Suppressor macrophage (primary cell): ENCODE results near the gene ZNF664.

ENCODE experiments used
- DNase-seq, 4 experiments: peaks; one replicate each; pipeline ENCODE4 v3.0.0-alpha.2; 2020 to 2022

The ZNF664 gene

GRCh38 chr12:124034297-124034696 is 61.3 kb downstream of the ZNF664 start:
- DNase-seq = no peak

DNA sequence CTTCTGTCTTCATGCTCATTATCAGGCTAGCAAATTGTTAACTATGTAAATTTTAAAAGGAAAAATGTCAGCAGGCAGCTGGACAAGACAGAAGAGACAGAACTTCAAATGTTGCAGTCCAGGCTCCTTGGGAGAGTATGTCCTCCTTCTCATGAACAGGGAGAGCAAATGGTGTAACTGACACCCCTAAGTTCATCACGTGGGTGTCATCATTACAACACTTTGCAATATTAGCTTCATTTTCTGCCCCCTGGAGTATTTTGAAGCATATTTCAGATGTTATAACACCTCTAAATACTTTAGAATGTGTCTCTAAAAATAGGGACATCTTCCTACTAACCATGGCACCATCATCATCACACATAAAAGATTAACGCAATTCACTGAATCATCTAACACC is 62.1 kb downstream of the ZNF664 start:
- no peak for DNase-seq

GRCh38 chr12:124036171-124036598 is 63.2 kb downstream of the ZNF664 start:
- DNase-seq = no peak

- DNase-seq = peak; percentile 59 to 74 (median 68)
These were observed 63.7 kb downstream of the ZNF664 start for GRCh38 chr12:124036657-124037109.

DNA sequence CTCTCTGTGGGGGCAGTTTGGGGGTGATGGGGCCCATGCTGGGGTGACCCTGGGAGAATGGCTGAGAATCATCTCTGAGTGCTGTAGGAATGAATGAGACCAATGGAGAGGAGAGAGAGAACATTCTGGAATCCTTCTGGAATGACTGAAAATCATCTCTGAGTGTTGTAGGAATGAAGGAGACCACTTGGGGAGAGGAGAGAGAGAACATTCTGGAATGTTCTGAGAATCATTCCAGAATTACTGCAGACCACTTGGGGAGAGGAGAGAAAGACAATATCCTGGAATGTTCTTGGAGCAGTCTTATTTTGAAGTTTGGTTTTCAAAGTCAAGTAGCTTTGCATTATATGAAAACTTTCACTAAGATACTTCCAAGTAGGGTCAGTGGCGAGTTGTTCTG is 64.3 kb downstream of the ZNF664 start:
- no peak for DNase-seq

DNA sequence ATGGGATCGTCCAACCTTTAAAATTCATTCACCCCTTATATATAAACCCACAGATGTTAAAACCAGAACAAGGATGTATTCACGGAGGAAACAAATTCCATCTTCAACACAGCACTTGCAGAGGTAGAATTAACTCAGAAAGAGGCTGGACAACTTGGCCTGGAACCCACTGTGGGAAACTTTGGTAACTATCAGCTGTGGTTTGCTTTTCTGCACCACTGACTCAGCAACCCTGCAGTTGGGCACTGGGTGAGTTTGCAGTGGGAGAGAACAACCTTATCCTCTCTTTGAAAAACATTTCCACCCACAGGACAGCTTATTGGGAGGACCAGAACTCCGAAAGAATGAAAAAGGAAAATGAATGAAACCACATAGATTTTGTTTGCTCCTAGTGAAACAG is 66.3 kb downstream of the ZNF664 start:
- peak in 1 of 4 experiments; percentile 13 for DNase-seq

- peak; percentile 42 to 52 (median 47) for DNase-seq
These were observed 67.3 kb downstream of the ZNF664 start for GRCh38 chr12:124040291-124040690.

DNA sequence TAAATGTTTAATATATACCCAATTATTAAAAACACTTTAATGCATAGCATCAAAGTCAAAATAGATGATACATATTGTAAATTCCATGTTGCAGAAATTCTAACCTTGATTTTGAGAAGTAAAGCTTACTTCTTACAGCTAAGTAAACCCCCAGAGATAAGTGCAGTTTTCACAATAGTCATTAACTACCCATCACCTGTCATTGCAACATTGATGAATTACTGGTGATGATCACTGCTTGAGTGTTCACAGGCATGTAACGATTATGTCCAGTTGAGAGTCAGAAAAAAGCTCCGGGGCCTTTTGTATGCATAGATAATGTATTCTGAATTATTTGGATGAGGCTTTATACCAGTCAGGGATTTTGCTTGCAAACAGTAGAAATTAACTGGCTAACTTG is 67.7 kb downstream of the ZNF664 start:
- DNase-seq = no peak

- DNase-seq = no peak
These were observed 68.9 kb downstream of the ZNF664 start for GRCh38 chr12:124041907-124042306.

DNA sequence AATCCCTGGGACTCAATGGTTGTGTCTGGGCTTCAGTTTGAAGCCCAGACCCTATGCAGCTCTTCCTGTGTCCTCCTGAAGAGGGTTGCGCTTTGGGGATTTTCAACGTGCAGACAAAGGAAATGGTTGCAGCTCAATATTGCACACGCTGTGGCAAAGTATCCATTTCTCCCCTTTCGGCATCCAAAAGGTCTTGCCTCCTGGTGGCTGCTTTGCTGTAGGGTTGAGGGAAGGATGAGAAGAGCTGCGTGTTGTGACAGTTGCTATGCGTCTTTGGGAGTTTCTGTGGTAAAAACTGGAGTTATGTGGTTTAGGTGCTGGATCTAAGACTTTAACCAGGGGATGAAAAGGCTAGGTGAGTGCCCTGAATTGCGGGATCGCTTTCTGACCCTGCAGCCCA is 71.0 kb downstream of the ZNF664 start:
- no peak for DNase-seq

- peak; percentile 21 to 64 (median 60) for DNase-seq
These were observed 71.8 kb downstream of the ZNF664 start for GRCh38 chr12:124044809-124045321.

- DNase-seq = no peak
These were observed 72.8 kb downstream of the ZNF664 start for GRCh38 chr12:124045671-124046455.

- DNase-seq = no peak
These were observed 73.4 kb downstream of the ZNF664 start for GRCh38 chr12:124046456-124046740.

DNA sequence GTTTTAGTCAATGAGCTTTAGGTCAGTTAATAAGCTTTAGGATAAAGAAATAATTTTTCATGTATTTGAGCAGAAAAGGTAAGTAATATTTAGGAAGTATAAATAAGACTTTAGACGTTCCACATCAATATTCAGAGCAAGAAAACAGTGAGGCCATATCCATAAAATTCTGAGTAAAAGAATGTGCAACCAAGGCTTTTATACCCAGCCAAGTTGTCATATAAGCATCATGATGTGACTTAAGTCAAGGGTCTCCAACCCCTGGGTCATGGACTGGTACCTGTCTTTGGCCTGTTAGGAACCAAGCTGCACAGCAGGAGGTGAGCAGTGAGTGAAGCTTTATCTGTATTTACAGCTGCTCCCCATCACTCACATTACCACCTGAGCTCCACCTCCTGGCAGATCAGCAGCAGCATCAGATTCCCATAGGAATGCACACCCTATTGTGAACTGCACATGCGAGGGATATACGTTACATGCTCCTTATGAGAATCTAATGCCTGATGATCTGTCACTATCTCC is 74.1 kb downstream of the ZNF664 start:
- DNase-seq = no peak

GRCh38 chr12:124049451-124050094 is 76.6 kb downstream of the ZNF664 start:
- no peak for DNase-seq

DNA sequence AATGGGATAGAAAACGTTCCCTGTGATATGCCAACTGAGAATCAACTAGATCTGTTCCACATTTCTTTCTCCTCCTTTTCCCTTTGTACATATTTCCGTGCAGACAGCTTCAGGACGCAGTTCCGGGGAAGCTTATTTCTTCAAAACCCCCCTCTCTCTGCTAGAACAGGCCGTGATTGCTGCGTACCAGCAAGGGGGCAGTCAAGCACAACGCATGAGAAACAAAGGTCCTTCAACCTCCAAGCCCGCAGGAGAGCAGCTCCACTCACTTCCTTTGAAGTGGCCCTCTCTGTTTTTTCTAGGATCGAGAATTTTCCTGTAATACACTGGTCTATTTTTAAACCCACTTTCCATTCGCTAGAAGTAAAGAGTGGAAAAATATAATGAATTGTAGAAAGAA is 80.8 kb downstream of the ZNF664 start:
- peak; percentile 18 to 60 (median 49) for DNase-seq

DNA sequence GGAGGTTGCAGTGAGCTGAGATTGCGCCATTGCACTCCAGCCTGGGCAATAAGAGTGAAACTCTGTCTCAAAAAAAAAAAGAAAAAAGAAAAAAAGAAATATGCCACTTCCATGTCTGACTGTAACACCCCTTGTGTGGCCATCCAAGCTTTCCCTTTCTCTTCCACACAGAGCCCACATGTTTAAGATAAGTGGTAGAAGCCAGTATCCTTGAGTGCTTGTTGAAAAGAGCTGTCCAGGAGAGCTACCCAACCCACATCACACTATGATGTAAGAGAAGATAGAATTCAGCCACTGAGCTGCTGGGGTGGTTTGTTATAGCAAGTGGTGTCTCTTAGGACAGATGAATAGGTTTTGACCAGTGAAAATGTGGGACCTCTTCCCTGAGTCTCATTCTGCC is 82.1 kb downstream of the ZNF664 start:
- no peak for DNase-seq

GRCh38 chr12:124057691-124058090 is 84.7 kb downstream of the ZNF664 start:
- DNase-seq = no peak

- DNase-seq = no peak
These were observed 86.7 kb downstream of the ZNF664 start for GRCh38 chr12:124059752-124060151.
